Measurements from ENCODE around the gene SLC2A9.

SLC2A9 gene

DNA sequence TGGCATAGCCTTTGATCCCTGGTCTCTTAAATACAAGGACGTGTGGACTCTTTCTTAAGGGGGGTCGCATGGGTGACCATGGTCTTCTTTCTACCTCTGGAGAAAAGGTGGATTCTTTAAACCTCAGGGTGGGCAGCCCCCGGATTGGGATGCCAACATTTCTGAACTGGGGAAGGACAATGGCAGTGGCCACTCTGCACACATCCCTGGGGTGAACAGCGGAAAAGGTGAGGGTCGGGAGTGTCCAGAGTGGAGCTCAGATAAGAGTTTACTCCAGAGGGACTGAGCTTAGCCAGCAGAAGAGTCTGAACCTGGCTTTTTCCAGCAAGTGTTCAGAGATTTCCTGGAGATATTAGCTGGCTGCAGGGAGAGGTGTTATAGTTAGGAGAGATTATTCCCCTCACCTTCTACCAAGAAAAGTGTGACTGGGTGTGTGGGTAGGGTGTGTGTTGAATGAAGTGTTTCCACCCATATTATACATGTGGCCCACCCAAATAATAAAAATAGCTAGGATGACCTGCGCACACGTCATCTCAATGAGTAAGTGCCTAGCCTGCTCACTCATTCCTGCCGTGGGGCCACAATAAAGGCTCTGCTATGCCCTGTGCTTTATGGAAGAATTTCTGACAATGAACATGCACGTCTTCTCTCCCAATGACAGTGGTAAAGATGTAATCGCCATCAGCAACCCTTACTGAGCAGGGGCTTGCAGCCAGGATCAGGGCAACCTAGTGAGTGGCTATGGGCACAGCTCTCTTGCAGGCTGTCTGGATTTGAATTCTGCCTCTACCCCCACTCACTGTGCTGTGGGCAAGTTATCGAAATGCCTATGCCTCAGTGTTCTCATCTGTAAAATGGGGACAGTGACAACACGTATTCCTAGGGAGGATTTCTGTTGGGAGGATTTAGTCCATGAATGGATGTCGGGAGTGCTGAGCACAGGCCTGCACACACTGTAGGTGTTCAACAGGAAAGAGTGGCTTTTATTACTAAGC is 76.6 kb downstream of the SLC2A9 start:
- CTCF ChIA-PET = no interaction called here
- DNase-seq (ENCODE audit: extremely low spot score) = no peak
- TF ChIP-seq, protein P1, sequence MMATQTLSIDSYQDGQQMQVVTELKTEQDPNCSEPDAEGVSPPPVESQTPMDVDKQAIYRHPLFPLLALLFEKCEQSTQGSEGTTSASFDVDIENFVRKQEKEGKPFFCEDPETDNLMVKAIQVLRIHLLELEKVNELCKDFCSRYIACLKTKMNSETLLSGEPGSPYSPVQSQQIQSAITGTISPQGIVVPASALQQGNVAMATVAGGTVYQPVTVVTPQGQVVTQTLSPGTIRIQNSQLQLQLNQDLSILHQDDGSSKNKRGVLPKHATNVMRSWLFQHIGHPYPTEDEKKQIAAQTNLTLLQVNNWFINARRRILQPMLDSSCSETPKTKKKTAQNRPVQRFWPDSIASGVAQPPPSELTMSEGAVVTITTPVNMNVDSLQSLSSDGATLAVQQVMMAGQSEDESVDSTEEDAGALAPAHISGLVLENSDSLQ (IDR thresholded peaks at IDR 0.05) = no peak
- TF ChIP-seq FOXA1 (IDR thresholded peaks at IDR 0.05) (no peak), SUZ12 (IDR thresholded peaks at IDR 0.05) (no peak), FOXM1 (IDR thresholded peaks at IDR 0.05; ENCODE audit: borderline replicate concordance) (no peak), ZNF384 (IDR thresholded peaks at IDR 0.05) (no peak)
- POLR2A ChIA-PET = no interaction called here

DNA sequence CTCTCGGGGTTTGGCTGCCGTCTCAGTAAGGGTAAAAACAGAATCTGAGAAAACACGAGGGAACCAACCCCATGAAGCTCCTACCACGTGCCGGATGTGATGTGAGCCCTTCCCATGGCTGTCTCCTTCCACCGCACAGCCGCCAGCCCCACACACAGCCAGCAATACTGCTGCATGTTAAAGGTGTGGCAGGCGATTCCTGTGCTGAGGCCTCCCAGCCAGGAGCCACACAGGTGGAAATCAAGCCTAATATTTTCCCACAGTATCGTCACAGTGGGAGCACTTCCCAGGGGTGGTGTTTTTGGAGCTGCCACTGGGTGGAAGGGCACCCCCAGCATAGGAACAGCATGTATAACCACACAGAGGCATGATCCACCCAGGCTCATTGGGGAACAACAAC is 77.5 kb downstream of the SLC2A9 start:
- DNase-seq (ENCODE audit: extremely low spot score) = no peak
- POLR2A ChIA-PET = no interaction called here
- TF ChIP-seq CTBP1 (IDR thresholded peaks at IDR 0.05; ENCODE audit: borderline replicate concordance) = no peak
- TF ChIP-seq SUZ12 (IDR thresholded peaks at IDR 0.05) = no peak
- no peak for TF ChIP-seq HDGF (IDR thresholded peaks at IDR 0.05; ENCODE audit: borderline replicate concordance)
- no peak for TF ChIP-seq BHLHE40 (IDR thresholded peaks at IDR 0.05; ENCODE audit: borderline replicate concordance)
- no peak for TF ChIP-seq ZNF384 (IDR thresholded peaks at IDR 0.05)
- TF ChIP-seq FOXA1 (IDR thresholded peaks at IDR 0.05) = no peak
- TF ChIP-seq, protein P1 (IDR thresholded peaks at IDR 0.05) = no peak
- TF ChIP-seq ARNT (IDR thresholded peaks at IDR 0.05) = no peak
- TF ChIP-seq FOXM1 (IDR thresholded peaks at IDR 0.05; ENCODE audit: borderline replicate concordance) = no peak
- TF ChIP-seq SP1 (IDR thresholded peaks at IDR 0.05) = no peak
- no peak for TF ChIP-seq ELF4 (IDR thresholded peaks at IDR 0.05)
- no peak for TF ChIP-seq TARDBP (IDR thresholded peaks at IDR 0.05)
- no peak for TF ChIP-seq NFRKB (IDR thresholded peaks at IDR 0.05)
- no peak for TF ChIP-seq LEF1 (IDR thresholded peaks at IDR 0.05; ENCODE audit: borderline replicate concordance)
- TF ChIP-seq FOXK2 (IDR thresholded peaks at IDR 0.05) = no peak
- no peak for TF ChIP-seq L3MBTL2 (conservative IDR thresholded peaks at IDR 0.05)
- CTCF ChIA-PET = no interaction called here

- POLR2A ChIA-PET = no interaction called here
- DNase-seq (ENCODE audit: extremely low spot score) = no peak
- CTCF ChIA-PET = no interaction called here
- TF ChIP-seq ELF4 (IDR thresholded peaks at IDR 0.05) = no peak
- no peak for TF ChIP-seq SP1 (IDR thresholded peaks at IDR 0.05)
- no peak for TF ChIP-seq FOXM1 (IDR thresholded peaks at IDR 0.05; ENCODE audit: borderline replicate concordance)
- TF ChIP-seq LEF1 (IDR thresholded peaks at IDR 0.05; ENCODE audit: borderline replicate concordance) = no peak
- TF ChIP-seq L3MBTL2 (conservative IDR thresholded peaks at IDR 0.05) = no peak
- TF ChIP-seq, protein P1 (IDR thresholded peaks at IDR 0.05) = no peak
- no peak for TF ChIP-seq ARNT (IDR thresholded peaks at IDR 0.05)
- TF ChIP-seq FOXK2 (IDR thresholded peaks at IDR 0.05) = no peak
- TF ChIP-seq ZNF384 (IDR thresholded peaks at IDR 0.05) = no peak
- TF ChIP-seq HDGF (IDR thresholded peaks at IDR 0.05; ENCODE audit: borderline replicate concordance) = no peak
- TF ChIP-seq NFRKB (IDR thresholded peaks at IDR 0.05) = no peak
- TF ChIP-seq FOXA1 (IDR thresholded peaks at IDR 0.05) = no peak
Measured at GRCh38 chr4:9942921-9943600, 78.2 kb downstream of the SLC2A9 start.

DNA sequence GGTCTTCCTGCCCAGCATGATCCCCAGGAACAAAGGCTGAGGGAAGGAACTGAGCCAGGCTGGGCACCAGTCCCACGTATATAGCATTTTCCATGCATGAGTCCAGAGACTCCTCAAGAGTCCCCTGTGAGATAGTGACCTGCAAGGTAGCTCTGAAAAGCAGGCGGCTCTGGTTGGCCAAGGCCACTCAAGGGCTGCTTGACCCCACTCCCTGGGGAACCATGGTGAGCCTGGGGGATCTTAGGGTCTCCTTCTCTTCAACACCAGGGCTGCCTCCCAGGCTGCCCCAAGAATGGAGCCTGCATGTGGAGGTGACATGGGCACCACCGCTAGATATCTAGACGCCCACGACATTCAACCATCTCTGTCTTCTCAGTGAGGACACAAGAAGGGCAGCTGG is 79.2 kb downstream of the SLC2A9 start:
- no peak for TF ChIP-seq L3MBTL2 (conservative IDR thresholded peaks at IDR 0.05)
- TF ChIP-seq, protein P1 (IDR thresholded peaks at IDR 0.05) = no peak
- TF ChIP-seq FOXM1 (IDR thresholded peaks at IDR 0.05; ENCODE audit: borderline replicate concordance) = no peak
- TF ChIP-seq ELF4 (IDR thresholded peaks at IDR 0.05) = no peak
- TF ChIP-seq ZNF384 (IDR thresholded peaks at IDR 0.05) = no peak
- TF ChIP-seq SUZ12 (IDR thresholded peaks at IDR 0.05) = no peak
- no peak for TF ChIP-seq TARDBP (IDR thresholded peaks at IDR 0.05)
- no peak for TF ChIP-seq BHLHE40 (IDR thresholded peaks at IDR 0.05; ENCODE audit: borderline replicate concordance)
- TF ChIP-seq CTBP1 (IDR thresholded peaks at IDR 0.05; ENCODE audit: borderline replicate concordance) = no peak
- TF ChIP-seq FOXK2 (IDR thresholded peaks at IDR 0.05) = no peak
- TF ChIP-seq LEF1 (IDR thresholded peaks at IDR 0.05; ENCODE audit: borderline replicate concordance) = no peak
- TF ChIP-seq NFRKB (IDR thresholded peaks at IDR 0.05) = no peak
- TF ChIP-seq SP1 (IDR thresholded peaks at IDR 0.05) = no peak
- TF ChIP-seq ARNT (IDR thresholded peaks at IDR 0.05) = no peak
- no peak for TF ChIP-seq HDGF (IDR thresholded peaks at IDR 0.05; ENCODE audit: borderline replicate concordance)
- no peak for TF ChIP-seq FOXA1 (IDR thresholded peaks at IDR 0.05)
- ChIA-PET CTCF (no interaction called here), POLR2A (no interaction called here)
- DNase-seq (ENCODE audit: extremely low spot score) = no peak

DNA sequence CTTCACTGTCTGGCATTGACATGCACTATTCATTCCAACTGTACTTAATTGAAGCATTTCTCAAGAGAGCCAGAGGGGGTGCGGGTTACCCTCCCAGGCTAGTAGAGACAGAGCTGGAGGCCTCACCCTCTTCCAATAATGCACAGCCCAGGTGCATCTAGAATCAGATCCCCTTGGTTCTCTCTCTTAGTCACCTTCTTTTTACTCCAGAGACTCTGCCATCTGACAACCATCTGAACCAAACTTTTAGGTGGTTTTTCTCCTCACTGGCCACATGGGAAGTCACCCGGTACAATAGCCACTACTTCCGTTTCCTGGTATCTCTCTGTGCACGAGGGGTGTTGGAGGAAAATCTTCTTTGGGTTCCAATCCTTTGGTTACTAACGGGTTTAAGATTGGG is 81.3 kb downstream of the SLC2A9 start:
- ChIA-PET POLR2A (no interaction called here), CTCF (interaction anchor here (1.4 kb wide), 1 partner anchor 21 kb away, joined by 4 read pairs; no protein-coding TSS in a partner anchor)
- no peak for DNase-seq (ENCODE audit: extremely low spot score)
- TF ChIP-seq ZNF384 (IDR thresholded peaks at IDR 0.05) (no peak), L3MBTL2 (conservative IDR thresholded peaks at IDR 0.05) (no peak), TARDBP (IDR thresholded peaks at IDR 0.05) (no peak), FOXM1 (IDR thresholded peaks at IDR 0.05; ENCODE audit: borderline replicate concordance) (no peak), HDGF (IDR thresholded peaks at IDR 0.05; ENCODE audit: borderline replicate concordance) (no peak), SUZ12 (IDR thresholded peaks at IDR 0.05) (no peak)
